Measurements from ENCODE around the gene CMTM4.
"Not testable (repeated sequence)": the region's sequence is repeated elsewhere in the genome, so short reads cannot be mapped to it uniquely, and the experiment has no call there.

CMTM4 gene

GRCh38 chr16:66689282-66689681 is 7.3 kb downstream of the CMTM4 start:
- TF ChIP-seq CTCF (IDR thresholded peaks at IDR 0.05; ENCODE audit: low read depth, low read length, missing control alignments) = no peak
- no peak overlapping the region for H3K4me3 ChIP-seq (replicated peaks; ENCODE audit: low read depth, low read length)
- no peak for DNase-seq (ENCODE audit: extremely low read depth, low read depth)

- no peak for DNase-seq (ENCODE audit: extremely low read depth, low read depth)
- H3K4me3 ChIP-seq (replicated peaks; ENCODE audit: low read depth, low read length) = no peak overlapping the region
- TF ChIP-seq CTCF (IDR thresholded peaks at IDR 0.05; ENCODE audit: low read depth, low read length, missing control alignments) = no peak
These were observed 8.5 kb downstream of the CMTM4 start for GRCh38 chr16:66687906-66688625.

GRCh38 chr16:66685501-66686115 is 10.9 kb downstream of the CMTM4 start:
- DNase-seq (ENCODE audit: extremely low read depth, low read depth); H3K4me3 ChIP-seq (replicated peaks; ENCODE audit: low read depth, low read length): not testable (repeated sequence)

- no peak for TF ChIP-seq CTCF (IDR thresholded peaks at IDR 0.05; ENCODE audit: low read depth, low read length, missing control alignments)
- H3K4me3 ChIP-seq (replicated peaks; ENCODE audit: low read depth, low read length) = no peak overlapping the region
- DNase-seq (ENCODE audit: extremely low read depth, low read depth) = no peak
These were observed 14.3 kb downstream of the CMTM4 start for GRCh38 chr16:66682271-66682670.

GRCh38 chr16:66681676-66682075 is 14.9 kb downstream of the CMTM4 start:
- no peak for DNase-seq (ENCODE audit: extremely low read depth, low read depth)
- TF ChIP-seq CTCF (IDR thresholded peaks at IDR 0.05; ENCODE audit: low read depth, low read length, missing control alignments) = no peak
- H3K4me3 ChIP-seq (replicated peaks; ENCODE audit: low read depth, low read length) = no peak overlapping the region

GRCh38 chr16:66678337-66678736 is 18.2 kb downstream of the CMTM4 start:
- DNase-seq (ENCODE audit: extremely low read depth, low read depth) = no peak
- H3K4me3 ChIP-seq (replicated peaks; ENCODE audit: low read depth, low read length) = no peak overlapping the region
- TF ChIP-seq CTCF (IDR thresholded peaks at IDR 0.05; ENCODE audit: low read depth, low read length, missing control alignments) = no peak

GRCh38 chr16:66677836-66678235 is 18.7 kb downstream of the CMTM4 start:
- TF ChIP-seq CTCF (IDR thresholded peaks at IDR 0.05; ENCODE audit: low read depth, low read length, missing control alignments) = no peak
- DNase-seq (ENCODE audit: extremely low read depth, low read depth) = no peak
- H3K4me3 ChIP-seq (replicated peaks; ENCODE audit: low read depth, low read length) = no peak overlapping the region

Data from HFF-Myc (cell line).